Stimulated activated CD4-positive, alpha-beta T cell treated with anti-CD3 and anti-CD28 coated beads, Interleukin-12 subunit alpha, Interleukin-12 subunit beta, amount 100 ng/mL, for 48 hours (primary cell): Measurements from ENCODE around the gene RALGAPB.
"Not testable (repeated sequence)": the region's sequence is repeated elsewhere in the genome, so short reads cannot be mapped to it uniquely, and the experiment has no call there.

ENCODE experiments used
- DNase-seq, 3 donors: peaks; one replicate each; pipeline ENCODE4 v3.0.0-alpha.2; 2020; ENCODE audit warnings: low read depth in 2 of 3, low spot score in 1 of 3

RALGAPB gene

GRCh38 chr20:38583306-38583705 lies 110.7 kb downstream of the RALGAPB start:
- DNase-seq: no peak

- no peak for DNase-seq
These were observed 111.6 kb downstream of the RALGAPB start for GRCh38 chr20:38584099-38584763.

- no peak for DNase-seq
These were observed 112.9 kb downstream of the RALGAPB start for GRCh38 chr20:38585404-38586180.

- no peak for DNase-seq
These were observed 113.5 kb downstream of the RALGAPB start for GRCh38 chr20:38586181-38586525.

GRCh38 chr20:38588303-38588702 lies 115.7 kb downstream of the RALGAPB start:
- DNase-seq: no peak

GRCh38 chr20:38589351-38589750 lies 116.7 kb downstream of the RALGAPB start:
- no peak for DNase-seq

- no peak for DNase-seq
These were observed 117.5 kb downstream of the RALGAPB start for GRCh38 chr20:38589967-38590675.

GRCh38 chr20:38590676-38591473 lies 118.2 kb downstream of the RALGAPB start:
- no peak for DNase-seq

- DNase-seq: no peak
These were observed 119.1 kb downstream of the RALGAPB start for GRCh38 chr20:38591474-38592410.

- DNase-seq: not testable (repeated sequence)
These were observed 119.8 kb downstream of the RALGAPB start for GRCh38 chr20:38592411-38592790.

GRCh38 chr20:38594281-38594680 lies 121.6 kb downstream of the RALGAPB start:
- not testable (repeated sequence) for DNase-seq

GRCh38 chr20:38595886-38596285 lies 123.2 kb downstream of the RALGAPB start:
- not testable (repeated sequence) for DNase-seq

- no peak for DNase-seq
These were observed 126.8 kb downstream of the RALGAPB start for GRCh38 chr20:38599410-38599882.

- DNase-seq: no peak
These were observed 127.4 kb downstream of the RALGAPB start for GRCh38 chr20:38600057-38600456.

- DNase-seq: peak in 1 of 3 donors; percentile 4
These were observed 128.9 kb downstream of the RALGAPB start, which contains the start of gene ARHGAP40 for GRCh38 chr20:38601216-38602184. Gene ARHGAP40 (plus strand): TSS chr20:38601809.

GRCh38 chr20:38602185-38602581 lies 129.5 kb downstream of the RALGAPB start:
- DNase-seq: no peak

GRCh38 chr20:38603286-38603685 lies 130.6 kb downstream of the RALGAPB start:
- DNase-seq: no peak

GRCh38 chr20:38604873-38605303 lies 132.2 kb downstream of the RALGAPB start:
- DNase-seq: no peak

- DNase-seq: no peak
These were observed 134.7 kb downstream of the RALGAPB start for GRCh38 chr20:38607351-38607750.
